Measurements from ENCODE around the gene PNKD.

DNA sequence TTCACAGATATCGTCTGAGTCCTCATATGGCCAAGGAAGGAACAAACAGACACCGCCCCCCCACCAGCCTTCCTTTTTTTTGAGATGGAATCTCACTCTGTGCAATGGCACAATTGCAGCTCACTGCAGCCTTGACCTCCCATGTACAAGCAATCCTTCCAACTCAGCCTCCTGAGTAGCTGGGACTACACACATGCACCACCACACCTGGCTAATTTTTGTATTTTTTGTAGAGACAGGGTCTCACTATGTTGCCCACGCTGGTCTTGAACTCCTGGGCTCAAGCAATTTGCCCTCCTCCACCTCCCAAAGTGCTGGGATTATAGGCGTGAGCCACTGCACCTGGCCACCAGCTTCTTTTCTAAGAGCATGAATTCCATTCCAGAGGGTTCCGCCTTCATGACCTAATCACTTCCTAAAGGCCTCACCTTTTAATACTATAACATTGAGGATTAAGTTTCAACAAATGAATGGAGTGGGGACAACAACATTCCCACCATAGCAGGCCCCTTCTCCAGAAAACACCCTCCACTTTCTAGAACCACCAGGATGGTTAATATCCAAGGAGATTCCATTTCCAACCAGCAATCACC, 24.2 kb downstream of the PNKD start:
- TF ChIP-seq, protein P1, sequence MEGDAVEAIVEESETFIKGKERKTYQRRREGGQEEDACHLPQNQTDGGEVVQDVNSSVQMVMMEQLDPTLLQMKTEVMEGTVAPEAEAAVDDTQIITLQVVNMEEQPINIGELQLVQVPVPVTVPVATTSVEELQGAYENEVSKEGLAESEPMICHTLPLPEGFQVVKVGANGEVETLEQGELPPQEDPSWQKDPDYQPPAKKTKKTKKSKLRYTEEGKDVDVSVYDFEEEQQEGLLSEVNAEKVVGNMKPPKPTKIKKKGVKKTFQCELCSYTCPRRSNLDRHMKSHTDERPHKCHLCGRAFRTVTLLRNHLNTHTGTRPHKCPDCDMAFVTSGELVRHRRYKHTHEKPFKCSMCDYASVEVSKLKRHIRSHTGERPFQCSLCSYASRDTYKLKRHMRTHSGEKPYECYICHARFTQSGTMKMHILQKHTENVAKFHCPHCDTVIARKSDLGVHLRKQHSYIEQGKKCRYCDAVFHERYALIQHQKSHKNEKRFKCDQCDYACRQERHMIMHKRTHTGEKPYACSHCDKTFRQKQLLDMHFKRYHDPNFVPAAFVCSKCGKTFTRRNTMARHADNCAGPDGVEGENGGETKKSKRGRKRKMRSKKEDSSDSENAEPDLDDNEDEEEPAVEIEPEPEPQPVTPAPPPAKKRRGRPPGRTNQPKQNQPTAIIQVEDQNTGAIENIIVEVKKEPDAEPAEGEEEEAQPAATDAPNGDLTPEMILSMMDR (conservative IDR thresholded peaks at IDR 0.05), result no peak
- no peak for TF ChIP-seq ZFX (IDR thresholded peaks at IDR 0.05)

Measured in C4-2B (cell line).